Measurements from ENCODE around the gene CCDC12.

GRCh38 chr3:46908294-46908985, 68.1 kb downstream of the CCDC12 start:
- no peak for TF ChIP-seq ISL1 (CRISPR knock-in tag; IDR thresholded peaks at IDR 0.05)
- no peak for TF ChIP-seq PPARA (CRISPR knock-in tag; IDR thresholded peaks at IDR 0.05; ENCODE audit: borderline replicate concordance)
- TF ChIP-seq SNAI2 (CRISPR knock-in tag; IDR thresholded peaks at IDR 0.05): no peak
- no peak for TF ChIP-seq RARB (CRISPR knock-in tag; IDR thresholded peaks at IDR 0.05)
- TF ChIP-seq POU6F1 (CRISPR knock-in tag; IDR thresholded peaks at IDR 0.05; ENCODE audit: borderline replicate concordance, low read depth): no peak
- no peak for TF ChIP-seq CSDC2 (CRISPR knock-in tag; IDR thresholded peaks at IDR 0.05)
- TF ChIP-seq TCF4 (CRISPR knock-in tag; IDR thresholded peaks at IDR 0.05; ENCODE audit: borderline replicate concordance): no peak
- TF ChIP-seq, protein P1, sequence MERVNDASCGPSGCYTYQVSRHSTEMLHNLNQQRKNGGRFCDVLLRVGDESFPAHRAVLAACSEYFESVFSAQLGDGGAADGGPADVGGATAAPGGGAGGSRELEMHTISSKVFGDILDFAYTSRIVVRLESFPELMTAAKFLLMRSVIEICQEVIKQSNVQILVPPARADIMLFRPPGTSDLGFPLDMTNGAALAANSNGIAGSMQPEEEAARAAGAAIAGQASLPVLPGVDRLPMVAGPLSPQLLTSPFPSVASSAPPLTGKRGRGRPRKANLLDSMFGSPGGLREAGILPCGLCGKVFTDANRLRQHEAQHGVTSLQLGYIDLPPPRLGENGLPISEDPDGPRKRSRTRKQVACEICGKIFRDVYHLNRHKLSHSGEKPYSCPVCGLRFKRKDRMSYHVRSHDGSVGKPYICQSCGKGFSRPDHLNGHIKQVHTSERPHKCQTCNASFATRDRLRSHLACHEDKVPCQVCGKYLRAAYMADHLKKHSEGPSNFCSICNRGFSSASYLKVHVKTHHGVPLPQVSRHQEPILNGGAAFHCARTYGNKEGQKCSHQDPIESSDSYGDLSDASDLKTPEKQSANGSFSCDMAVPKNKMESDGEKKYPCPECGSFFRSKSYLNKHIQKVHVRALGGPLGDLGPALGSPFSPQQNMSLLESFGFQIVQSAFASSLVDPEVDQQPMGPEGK (CRISPR knock-in tag; IDR thresholded peaks at IDR 0.05; ENCODE audit: borderline replicate concordance): no peak
- no peak for TF ChIP-seq ZFP3 (CRISPR knock-in tag; IDR thresholded peaks at IDR 0.05)
- no peak for TF ChIP-seq TSHZ2 (CRISPR knock-in tag; IDR thresholded peaks at IDR 0.05)
- no peak for TF ChIP-seq GLIS3 (CRISPR knock-in tag; IDR thresholded peaks at IDR 0.05)

All from SK-N-SH treated with all-trans-retinoic acid at 6 μM for 48 hours (cell line).